H9 (cell line): ENCODE measurements around the gene TBX15. TPM values are rescaled to one million over a fixed set of nuclear protein-coding genes. Genes with fewer than 3 reads are reported as not detected.

ENCODE experiments used
- DNase-seq: peaks from one replicate; pipeline ENCODE4 v3.0.0-alpha.2; 2017
- H2AFZ ChIP-seq: one replicate; pipeline ENCODE4 v1.6.1; 2013; ENCODE audit warnings: mild to moderate bottlenecking, low read length, control low read depth, moderate library complexity
- H2AK5ac ChIP-seq: 2 replicates; pipeline ENCODE4 v1.6.1; 2013; ENCODE audit warnings: low read length, control low read depth, mixed read lengths; ENCODE audit not compliant: insufficient read length
- H2BK120ac ChIP-seq: one replicate; pipeline ENCODE4 v1.6.1; 2013; ENCODE audit warnings: low read depth, mild to moderate bottlenecking, low read length, control low read depth, inconsistent platforms; ENCODE audit not compliant: poor library complexity, severe bottlenecking
- H2BK12ac ChIP-seq: 2 replicates; pipeline ENCODE4 v1.6.1; 2013; ENCODE audit warnings: low read length, control low read depth, mixed read lengths, low read depth; ENCODE audit not compliant: insufficient read length
- H2BK15ac ChIP-seq: 2 replicates; pipeline ENCODE4 v1.6.1; 2013; ENCODE audit warnings: low read depth, low read length, control low read depth
- H2BK20ac ChIP-seq: one replicate; pipeline ENCODE4 v1.6.1; 2013; ENCODE audit warnings: low read depth, mild to moderate bottlenecking, low read length, control low read depth, inconsistent platforms; ENCODE audit not compliant: poor library complexity, severe bottlenecking
- H2BK5ac ChIP-seq: 2 replicates; pipeline ENCODE4 v1.6.1; 2013; ENCODE audit warnings: low read length, control low read depth, mixed read lengths; ENCODE audit not compliant: insufficient read length
- H3K14ac ChIP-seq: 2 replicates; pipeline ENCODE4 v1.6.1; 2013; ENCODE audit warnings: low read length, control low read depth; ENCODE audit not compliant: insufficient read depth
- H3K18ac ChIP-seq: 2 replicates; pipeline ENCODE4 v1.6.1; 2013; ENCODE audit warnings: low read depth, mild to moderate bottlenecking, mixed read lengths, low read length, control low read depth; ENCODE audit not compliant: insufficient read length
- H3K23ac ChIP-seq: 2 replicates; pipeline ENCODE4 v1.6.1; 2013; ENCODE audit warnings: low read length, control low read depth, mixed read lengths, low read depth; ENCODE audit not compliant: insufficient read length
- H3K23me2 ChIP-seq: 2 replicates; pipeline ENCODE4 v1.6.1; 2013; ENCODE audit warnings: low read depth, mild to moderate bottlenecking, mixed read lengths, low read length, control low read depth; ENCODE audit not compliant: insufficient read length, poor library complexity, severe bottlenecking
- H3K27ac ChIP-seq: 2 replicates; pipeline ENCODE4 v1.5.1; 2013; ENCODE audit warnings: low read length, control low read depth, mixed read lengths, low read depth; ENCODE audit not compliant: insufficient read length
- H3K27me3 ChIP-seq: 2 replicates; pipeline ENCODE4 v1.6.1; 2013; ENCODE audit warnings: low read length, control low read depth, inconsistent platforms; ENCODE audit not compliant: insufficient read depth
- H3K4ac ChIP-seq: 2 replicates; pipeline ENCODE4 v1.6.1; 2013; ENCODE audit warnings: low read depth, mild to moderate bottlenecking, control low read depth, inconsistent platforms, low read length, moderate library complexity
- H3K4me1 ChIP-seq: 2 replicates; pipeline ENCODE4 v1.6.1; 2013; ENCODE audit warnings: low read length, control low read depth, inconsistent platforms; ENCODE audit not compliant: insufficient read depth
- H3K4me2 ChIP-seq: 2 replicates; pipeline ENCODE4 v1.6.1; 2013; ENCODE audit warnings: low read length, control low read depth, mixed read lengths; ENCODE audit not compliant: insufficient read length, insufficient read depth
- H3K56ac ChIP-seq: 2 replicates; pipeline ENCODE4 v1.6.1; 2013; ENCODE audit warnings: low read depth, mild to moderate bottlenecking, mixed read lengths, low read length, control low read depth; ENCODE audit not compliant: insufficient read length
- H3K79me1 ChIP-seq: 2 replicates; pipeline ENCODE4 v1.6.1; 2013; ENCODE audit warnings: low read depth, mild to moderate bottlenecking, moderate library complexity, low read length, control low read depth, inconsistent platforms; ENCODE audit not compliant: insufficient read depth, poor library complexity, severe bottlenecking
- H3K79me2 ChIP-seq: 2 replicates; pipeline ENCODE4 v1.6.1; 2013; ENCODE audit warnings: low read length, control low read depth, inconsistent platforms; ENCODE audit not compliant: insufficient read depth
- H3K9ac ChIP-seq: 2 replicates; pipeline ENCODE4 v1.6.1; 2013; ENCODE audit warnings: low read length, control low read depth, mixed read lengths; ENCODE audit not compliant: insufficient read length; ENCODE audit errors: extremely low read depth
- H3K9me3 ChIP-seq: one replicate; pipeline ENCODE4 v1.6.1; 2013; ENCODE audit warnings: low read depth, low read length, inconsistent platforms; ENCODE audit not compliant: control insufficient read depth
- H3T11ph ChIP-seq: one replicate; pipeline ENCODE4 v1.6.1; 2013; ENCODE audit warnings: mild to moderate bottlenecking, low read length, control low read depth, inconsistent platforms
- H4K20me1 ChIP-seq: one replicate; pipeline ENCODE4 v1.6.1; 2013; ENCODE audit not compliant: control insufficient read depth, insufficient read length, insufficient read depth
- H4K5ac ChIP-seq: 2 replicates; pipeline ENCODE4 v1.6.1; 2013; ENCODE audit warnings: low read depth, mild to moderate bottlenecking, mixed read lengths, low read length, control low read depth; ENCODE audit not compliant: insufficient read length
- H4K8ac ChIP-seq: replicated peaks from 2 replicates; pipeline ENCODE4 v1.6.1; 2013; ENCODE audit warnings: low read length, control low read depth, mixed read lengths, low read depth; ENCODE audit not compliant: insufficient read length
- H4K91ac ChIP-seq: 2 replicates; pipeline ENCODE4 v1.6.1; 2013; ENCODE audit warnings: low read depth, mild to moderate bottlenecking, moderate library complexity, mixed read lengths, low read length, control low read depth; ENCODE audit not compliant: insufficient read length
- H3K27ac Mint-ChIP-seq, 3 experiments: 2 replicates in 2 of 3; 3 replicates in 1 of 3; pipeline ENCODE4 v1.8.0; 2020 to 2021; ENCODE audit warnings: mixed read lengths in 3 of 3, mild to moderate bottlenecking in 1 of 3, moderate library complexity in 1 of 3
- H3K27me3 Mint-ChIP-seq: 2 replicates; pipeline ENCODE4 v1.8.0; 2021; ENCODE audit warnings: low read depth, mild to moderate bottlenecking, moderate library complexity, mixed read lengths
- H3K36me3 Mint-ChIP-seq, 3 experiments: 2 replicates in 2 of 3; 3 replicates in 1 of 3; pipeline ENCODE4 v1.8.0; 2020 to 2021; ENCODE audit warnings: low read depth in 3 of 3, mixed read lengths in 3 of 3; ENCODE audit not compliant: insufficient read depth in 1 of 3
- H3K4me1 Mint-ChIP-seq, 2 experiments: 2 replicates each; pipeline ENCODE4 v1.8.0; 2020; ENCODE audit warnings: mixed read lengths in 2 of 2
- H3K4me3 Mint-ChIP-seq, 2 experiments: 2 replicates in 1 of 2; 3 replicates in 1 of 2; pipeline ENCODE4 v1.8.0; 2020 to 2021; ENCODE audit warnings: mild to moderate bottlenecking in 2 of 2, mixed read lengths in 2 of 2, moderate library complexity in 1 of 2
- H3K9me3 Mint-ChIP-seq, 2 experiments: 2 replicates in 1 of 2; 3 replicates in 1 of 2; pipeline ENCODE4 v1.8.0; 2020; ENCODE audit warnings: mild to moderate bottlenecking in 2 of 2, mixed read lengths in 2 of 2, moderate library complexity in 1 of 2
- WGBS: extraction: QIAGEN DNeasy Blood & Tissue Kit; methylation state at CpG from one replicate; pipeline ENCODE4 v1.1.7; 2013; ENCODE audit warnings: missing lambda C conversion rate, low lambda C conversion rate, mixed read lengths; ENCODE audit not compliant: insufficient read length; ENCODE audit errors: extremely low coverage; 5-methylcytosine and 5-hydroxymethylcytosine counted together
- total RNA-seq: library from RNA; stranded (reverse); gene quantifications from 2 replicates; pipeline ENCODE4 v1.2.1, GENCODE V29; 2021
- TF ChIP-seq, protein P1 (sequence below): fragments of 200-600 bp; sonication (generic); conservative IDR thresholded peaks from 3 replicates; pipeline ENCODE4 v1.8.0; 2021; ENCODE audit warnings: antibody characterized with exemption, mild to moderate bottlenecking

The TBX15 gene
- total RNA-seq, 1 experiment from 2014 or later = 0.07 TPM

DNA sequence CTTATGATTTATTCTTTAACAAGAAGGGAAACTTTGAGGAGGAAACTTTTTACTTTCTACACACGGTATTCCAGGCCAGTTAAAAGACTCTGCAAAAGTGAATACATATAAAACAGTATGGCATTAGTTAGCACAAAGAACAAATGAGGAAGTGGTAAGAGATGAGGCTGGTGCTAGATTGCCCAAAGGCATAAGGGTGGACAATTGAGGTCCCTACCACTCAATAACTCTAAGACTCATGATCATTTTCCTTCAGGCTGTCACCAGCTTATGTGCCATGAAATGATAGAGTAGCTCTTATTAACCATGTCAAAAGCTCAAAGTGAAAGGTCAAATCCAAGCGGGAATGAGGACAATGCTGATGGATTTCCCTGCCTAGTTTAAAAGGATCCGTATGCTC, 124.5 kb downstream of the TBX15 start:
- no peaks in the 10 kb centered on the region for H3K4me1 ChIP-seq
- H3K27ac ChIP-seq = no peak overlapping the region
- no peak overlapping the region for H4K5ac ChIP-seq
- no peak overlapping the region for H2BK20ac ChIP-seq
- H3K56ac ChIP-seq = no peak overlapping the region
- Mint-ChIP-seq H3K9me3 (no peaks in the 10 kb centered on the region; a peak in 1 of 5 replicates), H3K27me3 (no peaks in the 10 kb centered on the region; the same call in none of the 2 replicates), H3K27ac (no peak overlapping the region), H3K36me3 (no peaks in the 10 kb centered on the region), H3K4me3 (no peak overlapping the region), H3K4me1 (no peaks in the 10 kb centered on the region)
- no peak overlapping the region for H2BK120ac ChIP-seq
- no peaks in the 10 kb centered on the region for H3K9me3 ChIP-seq
- no peaks in the 10 kb centered on the region for H3K27me3 ChIP-seq
- H3K79me1 ChIP-seq = no peaks in the 10 kb centered on the region
- no peaks in the 10 kb centered on the region for H3K23me2 ChIP-seq
- no peak overlapping the region for H2BK5ac ChIP-seq
- no peak overlapping the region for H3K4ac ChIP-seq
- H3K23ac ChIP-seq = no peak overlapping the region
- no peaks in the 10 kb centered on the region for H4K20me1 ChIP-seq
- no peak overlapping the region for H3K18ac ChIP-seq
- H3K9ac ChIP-seq = no peak overlapping the region
- H3K79me2 ChIP-seq = no peaks in the 10 kb centered on the region
- no peak overlapping the region for H4K8ac ChIP-seq
- DNase-seq = no peak
- no CpG with 5 or more reads among the region's 3 CpGs for WGBS
- TF ChIP-seq, protein P1, sequence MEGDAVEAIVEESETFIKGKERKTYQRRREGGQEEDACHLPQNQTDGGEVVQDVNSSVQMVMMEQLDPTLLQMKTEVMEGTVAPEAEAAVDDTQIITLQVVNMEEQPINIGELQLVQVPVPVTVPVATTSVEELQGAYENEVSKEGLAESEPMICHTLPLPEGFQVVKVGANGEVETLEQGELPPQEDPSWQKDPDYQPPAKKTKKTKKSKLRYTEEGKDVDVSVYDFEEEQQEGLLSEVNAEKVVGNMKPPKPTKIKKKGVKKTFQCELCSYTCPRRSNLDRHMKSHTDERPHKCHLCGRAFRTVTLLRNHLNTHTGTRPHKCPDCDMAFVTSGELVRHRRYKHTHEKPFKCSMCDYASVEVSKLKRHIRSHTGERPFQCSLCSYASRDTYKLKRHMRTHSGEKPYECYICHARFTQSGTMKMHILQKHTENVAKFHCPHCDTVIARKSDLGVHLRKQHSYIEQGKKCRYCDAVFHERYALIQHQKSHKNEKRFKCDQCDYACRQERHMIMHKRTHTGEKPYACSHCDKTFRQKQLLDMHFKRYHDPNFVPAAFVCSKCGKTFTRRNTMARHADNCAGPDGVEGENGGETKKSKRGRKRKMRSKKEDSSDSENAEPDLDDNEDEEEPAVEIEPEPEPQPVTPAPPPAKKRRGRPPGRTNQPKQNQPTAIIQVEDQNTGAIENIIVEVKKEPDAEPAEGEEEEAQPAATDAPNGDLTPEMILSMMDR = no peak
- H2AK5ac ChIP-seq = no peak overlapping the region
- H2BK12ac ChIP-seq = no peak overlapping the region
- H2BK15ac ChIP-seq = no peak overlapping the region
- no peak overlapping the region for H3T11ph ChIP-seq
- no peak overlapping the region for H3K4me2 ChIP-seq
- H2AFZ ChIP-seq = no peak overlapping the region
- H3K14ac ChIP-seq = no peak overlapping the region
- no peak overlapping the region for H4K91ac ChIP-seq
